ENCODE measurements around the gene TCEANC2. TPM values are rescaled to one million over a fixed set of nuclear protein-coding genes. Genes with fewer than 3 reads are reported as not detected.
A peak's percentile ranks its signal among the peaks of the same experiment; 100 is the strongest.

TCEANC2 gene
- total and polyA plus RNA-seq, 3 donors from 2014 or later = 10.7 to 16.1 (median 14.1) TPM

- no peak overlapping the region for H3K27ac ChIP-seq
- TF ChIP-seq CTCF (IDR thresholded peaks at IDR 0.05) = no peak
- TF ChIP-seq POLR2A (IDR thresholded peaks at IDR 0.05) = no peak
- intact Hi-C loops (cut with DNase I; ENCODE audit: low total_unique reads) = no loop called here
- no peaks in the 10 kb centered on the region for H3K27me3 ChIP-seq
- H3K36me3 ChIP-seq (ENCODE audit: low read depth, missing control alignments) = no peaks in the 10 kb centered on the region
- no peak overlapping the region for H3K4me3 ChIP-seq
- H3K9me3 ChIP-seq = no peaks in the 10 kb centered on the region
- 98 to 99% methylated on average over 3 of the region's 3 CpGs for WGBS, 2 donors
- DNase-seq = no peak
- peaks cover 3% of the 10 kb centered on the region for H3K4me1 ChIP-seq
Observed at GRCh38 chr1:54149734-54150133, 96.3 kb downstream of the TCEANC2 start.

- Histone ChIP-seq H3K27me3 (no peaks in the 10 kb centered on the region), H3K27ac (no peak overlapping the region), H3K36me3 (ENCODE audit: low read depth, missing control alignments) (no peaks in the 10 kb centered on the region), H3K4me3 (no peak overlapping the region), H3K4me1 (peaks cover 3% of the 10 kb centered on the region), H3K9me3 (no peaks in the 10 kb centered on the region)
- 87 to 89% methylated on average over 5 of the region's 5 CpGs for WGBS, 2 donors
- TF ChIP-seq POLR2A (IDR thresholded peaks at IDR 0.05) (no peak), CTCF (IDR thresholded peaks at IDR 0.05) (no peak)
- DNase-seq = no peak
- intact Hi-C loops (cut with DNase I; ENCODE audit: low total_unique reads) = no loop called here
Observed at GRCh38 chr1:54151013-54151412, 97.6 kb downstream of the TCEANC2 start.

- no peaks in the 10 kb centered on the region for H3K9me3 ChIP-seq
- H3K27me3 ChIP-seq = no peaks in the 10 kb centered on the region
- H3K27ac ChIP-seq = no peak within 1 kb of the TSS
- TF ChIP-seq POLR2A (IDR thresholded peaks at IDR 0.05) = no peak
- TF ChIP-seq CTCF (IDR thresholded peaks at IDR 0.05) = no peak
- H3K4me1 ChIP-seq = peaks cover 3% of the 10 kb centered on the region
- intact Hi-C loops (cut with DNase I; ENCODE audit: low total_unique reads) = no loop called here
- no peak within 1 kb of the TSS for H3K4me3 ChIP-seq
- H3K36me3 ChIP-seq (ENCODE audit: low read depth, missing control alignments) = no peaks in the 10 kb centered on the region
- 94 to 98% methylated on average over 3 to 5 of the region's 5 CpGs for WGBS, 2 donors
- no peak for DNase-seq
Observed at GRCh38 chr1:54152696-54153095, 99.3 kb downstream of the TCEANC2 start, which contains the start of gene CDCP2. CDCP2 (minus strand) TSS chr1:54153000; CDS start chr1:54152922, 78 bp downstream.

GRCh38 chr1:54153535-54154439 lies 100.4 kb downstream of the TCEANC2 start:
- whole genome bisulfite sequencing, 2 donors = 62 to 63% methylated on average over 16 to 19 of the region's 19 CpGs
- Histone ChIP-seq H3K4me1 (peaks cover 3% of the 10 kb centered on the region), H3K9me3 (no peaks in the 10 kb centered on the region), H3K4me3 (no peak overlapping the region), H3K36me3 (ENCODE audit: low read depth, missing control alignments) (no peaks in the 10 kb centered on the region), H3K27ac (no peak overlapping the region), H3K27me3 (no peaks in the 10 kb centered on the region)
- DNase-seq = peak; percentile 55
- intact Hi-C loops (cut with DNase I; ENCODE audit: low total_unique reads) = no loop called here
- TF ChIP-seq POLR2A (IDR thresholded peaks at IDR 0.05) (no peak), CTCF (IDR thresholded peaks at IDR 0.05) (no peak)

Small RNA genes within 50 kb of the gene (microRNA-seq; reads per million reads assigned to microRNA genes)
- gene MIR4781 (ENCODE audit: borderline number of aligned reads in 2 of 2, borderline replicate concordance in 1 of 2) = 0 to 2.1 reads per million in 2 donors

Small RNA genes within 50 kb of the gene (small RNA-seq; reads per million reads assigned to genes)
- gene AL353898.1 = 0 reads per million in 2 donors
- 0 reads per million in 2 donors for gene AL353898.2

Other genes with a start within 250 kb of the TCEANC2 start
- gene NDC1, start 215.3 kb upstream of the TCEANC2 start, total RNA-seq = 10 to 100 TPM; 22.2 to 26.4 TPM
- gene NDC1, start 215.3 kb upstream of the TCEANC2 start, polyA plus RNA-seq (ENCODE audit: insufficient read depth, low read depth, low replicate concordance) = 13.0 TPM
- gene YIPF1, start 163.8 kb upstream of the TCEANC2 start, total RNA-seq = 10 to 100 TPM; 34.1 to 35.9 TPM
- gene YIPF1, start 163.8 kb upstream of the TCEANC2 start, polyA plus RNA-seq (ENCODE audit: insufficient read depth, low read depth, low replicate concordance) = 45.9 TPM
- gene DIO1, start 159.4 kb upstream of the TCEANC2 start, total RNA-seq = under 1 TPM in 1 of 2 donors, not detected in 1; 0.81 TPM
- gene DIO1, start 159.4 kb upstream of the TCEANC2 start, polyA plus RNA-seq (ENCODE audit: insufficient read depth, low read depth, low replicate concordance) = 1.7 TPM
- 10 to 100 TPM; 28.1 to 43.7 TPM for gene IFT25, start 107.9 kb upstream of the TCEANC2 start, total RNA-seq
- gene IFT25, start 107.9 kb upstream of the TCEANC2 start, polyA plus RNA-seq (ENCODE audit: insufficient read depth, low read depth, low replicate concordance) = 34.1 TPM
- 10 to 100 TPM; 37.8 to 41.2 TPM for gene LRRC42, start 107.3 kb upstream of the TCEANC2 start, total RNA-seq
- gene LRRC42, start 107.3 kb upstream of the TCEANC2 start, polyA plus RNA-seq (ENCODE audit: insufficient read depth, low read depth, low replicate concordance) = 42.8 TPM
- gene LDLRAD1, start 35.4 kb upstream of the TCEANC2 start, total RNA-seq = 1 to 10 TPM in 1 of 2 donors, under 1 TPM in 1; 0.81 to 1.2 TPM
- gene LDLRAD1, start 35.4 kb upstream of the TCEANC2 start, polyA plus RNA-seq (ENCODE audit: insufficient read depth, low read depth, low replicate concordance) = 1.1 TPM
- gene TMEM59, start 404 bp upstream of the TCEANC2 start, total RNA-seq = 100 to 1,000 TPM; 209 to 289 TPM
- 338 TPM for gene TMEM59, start 404 bp upstream of the TCEANC2 start, polyA plus RNA-seq (ENCODE audit: insufficient read depth, low read depth, low replicate concordance)
- gene CDCP2, start 99.4 kb downstream of the TCEANC2 start, total RNA-seq = under 1 TPM; 0.06 to 0.24 TPM
- 0.20 TPM for gene CDCP2, start 99.4 kb downstream of the TCEANC2 start, polyA plus RNA-seq (ENCODE audit: insufficient read depth, low read depth, low replicate concordance)
- 10 to 100 TPM in 1 of 2 donors, 1 to 10 TPM in 1; 8.7 to 11.5 TPM for gene CYB5RL, start 146.4 kb downstream of the TCEANC2 start, total RNA-seq
- gene CYB5RL, start 146.4 kb downstream of the TCEANC2 start, polyA plus RNA-seq (ENCODE audit: insufficient read depth, low read depth, low replicate concordance) = 6.3 TPM
- gene MRPL37, start 146.6 kb downstream of the TCEANC2 start, total RNA-seq = 10 to 100 TPM; 89.1 to 91.4 TPM
- gene MRPL37, start 146.6 kb downstream of the TCEANC2 start, polyA plus RNA-seq (ENCODE audit: insufficient read depth, low read depth, low replicate concordance) = 74.2 TPM

Measured in testis (tissue), 3 donors.